Effector memory CD4-positive, alpha-beta T cell (primary cell): ENCODE results near the gene GOLPH3.
A peak's percentile ranks its signal among the peaks of the same experiment; 100 is the strongest.
"Not testable (repeated sequence)": the region's sequence is repeated elsewhere in the genome, so short reads cannot be mapped to it uniquely, and the experiment has no call there.

Source experiments
- DNase-seq, 3 donors: peaks; one replicate each; pipeline ENCODE4 v3.0.0-alpha.2; 2020
- H3K27ac ChIP-seq: 2 replicates; pipeline ENCODE4 v1.7.0; 2013; ENCODE audit warnings: mild to moderate bottlenecking, low read length, moderate library complexity; ENCODE audit not compliant: insufficient read depth, poor library complexity, severe bottlenecking
- H3K27me3 ChIP-seq: replicated peaks from 2 replicates; pipeline ENCODE4 v1.7.0; 2013; ENCODE audit warnings: mild to moderate bottlenecking, low read length; ENCODE audit not compliant: insufficient read depth, control insufficient read depth, poor library complexity, severe bottlenecking
- H3K36me3 ChIP-seq: 2 replicates; pipeline ENCODE4 v1.7.0; 2013; ENCODE audit warnings: mild to moderate bottlenecking, low read length, moderate library complexity; ENCODE audit not compliant: control insufficient read depth, insufficient read depth
- H3K4me1 ChIP-seq: 2 replicates; pipeline ENCODE4 v1.7.0; 2013; ENCODE audit warnings: low read length, mild to moderate bottlenecking; ENCODE audit not compliant: control insufficient read depth, insufficient read depth, poor library complexity, severe bottlenecking
- H3K4me3 ChIP-seq: 2 replicates; pipeline ENCODE4 v1.7.0; 2013; ENCODE audit warnings: low read length, low read depth, mild to moderate bottlenecking; ENCODE audit not compliant: insufficient read depth, poor library complexity, severe bottlenecking
- H3K9me3 ChIP-seq: 2 replicates; pipeline ENCODE4 v1.7.0; 2013; ENCODE audit warnings: mild to moderate bottlenecking, low read length, moderate library complexity; ENCODE audit not compliant: control insufficient read depth

Gene GOLPH3

DNA sequence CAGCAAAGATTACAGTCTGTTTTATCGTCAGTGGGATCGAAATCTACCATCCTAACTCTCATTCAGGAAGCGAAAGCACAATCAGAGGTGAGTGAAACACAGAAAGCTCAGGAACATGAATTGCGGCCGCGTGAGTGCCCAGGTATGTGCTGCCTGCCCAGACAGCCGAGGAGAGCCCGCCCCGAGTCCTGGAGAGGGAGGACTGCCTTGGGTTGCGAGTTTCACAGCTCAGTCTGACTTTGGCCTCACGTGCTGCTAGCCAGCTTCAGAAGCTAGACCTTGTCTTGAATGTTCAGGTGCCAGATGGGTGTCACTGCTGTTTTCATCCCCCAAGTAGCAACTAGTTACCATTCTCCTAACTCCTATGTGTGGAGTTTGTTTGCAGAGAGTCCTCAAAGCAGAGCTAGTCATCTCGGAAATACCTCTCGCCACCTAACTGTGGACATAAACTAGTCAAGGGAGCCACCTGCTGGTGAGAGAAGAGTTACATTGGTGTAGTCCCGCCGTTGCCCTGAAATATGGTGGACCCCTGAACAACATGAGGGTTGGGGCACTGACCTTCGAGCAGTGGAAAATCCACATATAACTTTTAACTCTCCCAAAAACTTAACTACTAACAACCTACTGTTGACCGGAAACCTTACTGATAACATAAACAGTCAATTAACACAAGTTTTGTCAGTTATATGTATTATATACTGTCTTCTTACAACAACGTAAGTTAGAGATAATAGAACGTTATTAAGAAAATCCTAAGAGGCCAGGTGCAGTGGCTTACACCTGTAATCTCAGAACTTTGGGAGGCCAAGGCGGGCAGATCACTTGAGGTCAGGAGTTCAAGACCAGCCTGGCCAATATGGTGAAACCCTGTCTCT, 80.9 kb downstream of the GOLPH3 start:
- Histone ChIP-seq H3K27ac (no peak overlapping the region), H3K9me3 (no peaks in the 10 kb centered on the region), H3K4me1 (no peaks in the 10 kb centered on the region), H3K4me3 (no peak overlapping the region), H3K36me3 (no peaks in the 10 kb centered on the region), H3K27me3 (no peaks in the 10 kb centered on the region)
- DNase-seq = peak in 2 of 3 donors; percentile 13 to 46

DNA sequence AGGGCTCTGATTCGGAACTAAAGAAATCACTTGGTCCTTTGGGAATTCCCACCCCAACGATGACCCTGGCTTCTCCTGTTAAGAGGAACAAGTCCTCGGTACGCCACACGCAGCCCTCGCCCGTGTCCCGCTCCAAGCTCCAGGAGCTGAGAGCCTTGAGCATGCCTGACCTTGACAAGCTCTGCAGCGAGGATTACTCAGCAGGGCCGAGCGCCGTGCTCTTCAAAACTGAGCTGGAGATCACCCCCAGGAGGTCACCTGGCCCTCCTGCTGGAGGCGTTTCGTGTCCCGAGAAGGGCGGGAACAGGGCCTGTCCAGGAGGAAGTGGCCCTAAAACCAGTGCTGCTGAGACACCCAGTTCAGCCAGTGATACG, 83.4 kb downstream of the GOLPH3 start:
- no peaks in the 10 kb centered on the region for H3K36me3 ChIP-seq
- DNase-seq = no peak
- H3K27me3 ChIP-seq = no peaks in the 10 kb centered on the region

DNA sequence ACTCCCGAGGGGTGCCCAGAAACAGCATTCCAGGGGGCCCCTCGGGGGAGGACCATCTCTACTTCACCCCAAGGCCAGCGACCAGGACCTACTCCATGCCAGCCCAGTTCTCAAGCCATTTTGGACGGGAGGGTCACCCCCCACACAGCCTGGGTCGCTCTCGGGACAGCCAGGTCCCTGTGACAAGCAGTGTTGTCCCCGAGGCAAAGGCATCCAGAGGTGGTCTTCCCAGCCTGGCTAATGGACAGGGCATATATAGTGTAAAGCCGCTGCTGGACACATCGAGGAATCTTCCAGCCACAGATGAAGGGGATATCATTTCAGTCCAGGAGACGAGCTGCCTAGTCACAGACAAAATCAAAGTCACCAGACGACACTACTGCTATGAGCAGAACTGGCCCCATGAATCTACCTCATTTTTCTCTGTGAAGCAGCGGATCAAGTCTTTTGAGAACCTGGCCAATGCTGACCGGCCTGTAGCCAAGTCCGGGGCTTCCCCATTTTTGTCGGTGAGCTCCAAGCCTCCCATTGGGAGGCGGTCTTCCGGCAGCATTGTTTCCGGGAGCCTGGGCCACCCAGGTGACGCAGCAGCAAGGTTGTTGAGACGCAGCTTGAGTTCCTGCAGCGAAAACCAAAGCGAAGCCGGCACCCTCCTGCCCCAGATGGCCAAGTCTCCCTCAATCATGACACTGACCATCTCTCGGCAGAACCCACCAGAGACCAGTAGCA, 83.9 kb downstream of the GOLPH3 start:
- no peak for DNase-seq
- no peak overlapping the region for H3K4me3 ChIP-seq
- H3K9me3 ChIP-seq = no peaks in the 10 kb centered on the region
- H3K27ac ChIP-seq = no peak overlapping the region
- H3K27me3 ChIP-seq = no peaks in the 10 kb centered on the region
- no peaks in the 10 kb centered on the region for H3K36me3 ChIP-seq
- H3K4me1 ChIP-seq = no peaks in the 10 kb centered on the region

More for the DNA sequence above, 83.4 kb downstream of the GOLPH3 start:
- H3K4me3 ChIP-seq = no peak overlapping the region
- no peaks in the 10 kb centered on the region for H3K4me1 ChIP-seq
- no peaks in the 10 kb centered on the region for H3K9me3 ChIP-seq
- H3K27ac ChIP-seq = no peak overlapping the region

DNA sequence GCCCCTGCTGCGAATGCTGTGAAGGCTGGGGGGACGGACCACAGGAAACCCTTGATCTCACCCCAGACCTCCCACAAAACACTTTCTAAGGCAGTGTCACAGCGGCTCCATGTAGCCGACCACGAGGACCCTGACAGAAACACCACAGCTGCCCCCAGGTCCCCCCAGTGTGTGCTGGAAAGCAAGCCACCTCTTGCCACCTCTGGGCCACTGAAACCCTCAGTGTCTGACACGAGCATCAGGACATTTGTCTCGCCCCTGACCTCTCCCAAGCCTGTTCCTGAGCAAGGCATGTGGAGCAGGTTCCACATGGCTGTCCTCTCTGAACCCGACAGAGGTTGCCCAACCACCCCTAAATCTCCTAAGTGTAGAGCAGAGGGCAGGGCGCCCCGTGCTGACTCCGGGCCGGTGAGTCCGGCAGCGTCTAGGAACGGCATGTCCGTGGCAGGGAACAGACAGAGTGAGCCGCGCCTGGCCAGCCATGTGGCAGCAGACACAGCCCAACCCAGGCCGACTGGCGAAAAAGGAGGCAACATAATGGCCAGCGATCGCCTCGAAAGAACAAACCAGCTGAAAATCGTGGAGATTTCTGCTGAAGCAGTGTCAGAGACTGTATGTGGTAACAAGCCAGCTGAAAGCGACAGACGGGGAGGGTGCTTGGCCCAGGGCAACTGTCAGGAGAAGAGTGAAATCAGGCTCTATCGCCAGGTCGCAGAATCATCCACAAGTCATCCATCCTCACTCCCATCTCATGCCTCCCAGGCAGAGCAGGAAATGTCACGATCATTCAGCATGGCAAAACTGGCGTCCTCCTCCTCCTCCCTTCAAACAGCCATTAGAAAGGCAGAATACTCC, 84.7 kb downstream of the GOLPH3 start:
- Histone ChIP-seq H3K27ac (no peak overlapping the region), H3K4me1 (no peaks in the 10 kb centered on the region), H3K27me3 (no peaks in the 10 kb centered on the region), H3K4me3 (no peak overlapping the region), H3K36me3 (no peaks in the 10 kb centered on the region), H3K9me3 (no peaks in the 10 kb centered on the region)
- DNase-seq = no peak

DNA sequence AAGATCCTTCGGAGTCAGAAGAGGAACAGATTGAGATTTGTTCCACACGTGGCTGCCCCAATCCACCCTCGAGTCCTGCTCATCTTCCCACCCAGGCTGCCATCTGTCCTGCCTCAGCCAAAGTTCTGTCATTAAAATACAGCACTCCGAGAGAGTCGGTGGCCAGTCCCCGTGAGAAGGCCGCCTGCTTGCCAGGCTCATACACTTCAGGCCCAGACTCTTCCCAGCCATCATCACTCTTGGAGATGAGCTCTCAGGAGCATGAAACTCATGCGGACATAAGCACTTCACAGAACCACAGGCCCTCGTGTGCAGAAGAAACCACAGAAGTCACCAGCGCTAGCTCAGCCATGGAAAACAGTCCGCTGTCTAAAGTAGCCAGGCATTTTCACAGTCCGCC, 85.9 kb downstream of the GOLPH3 start:
- DNase-seq = no peak
- H3K36me3 ChIP-seq = no peaks in the 10 kb centered on the region
- no peaks in the 10 kb centered on the region for H3K9me3 ChIP-seq
- H3K27me3 ChIP-seq = no peaks in the 10 kb centered on the region
- H3K4me1 ChIP-seq = no peaks in the 10 kb centered on the region
- H3K27ac ChIP-seq = no peak overlapping the region
- no peak overlapping the region for H3K4me3 ChIP-seq

DNA sequence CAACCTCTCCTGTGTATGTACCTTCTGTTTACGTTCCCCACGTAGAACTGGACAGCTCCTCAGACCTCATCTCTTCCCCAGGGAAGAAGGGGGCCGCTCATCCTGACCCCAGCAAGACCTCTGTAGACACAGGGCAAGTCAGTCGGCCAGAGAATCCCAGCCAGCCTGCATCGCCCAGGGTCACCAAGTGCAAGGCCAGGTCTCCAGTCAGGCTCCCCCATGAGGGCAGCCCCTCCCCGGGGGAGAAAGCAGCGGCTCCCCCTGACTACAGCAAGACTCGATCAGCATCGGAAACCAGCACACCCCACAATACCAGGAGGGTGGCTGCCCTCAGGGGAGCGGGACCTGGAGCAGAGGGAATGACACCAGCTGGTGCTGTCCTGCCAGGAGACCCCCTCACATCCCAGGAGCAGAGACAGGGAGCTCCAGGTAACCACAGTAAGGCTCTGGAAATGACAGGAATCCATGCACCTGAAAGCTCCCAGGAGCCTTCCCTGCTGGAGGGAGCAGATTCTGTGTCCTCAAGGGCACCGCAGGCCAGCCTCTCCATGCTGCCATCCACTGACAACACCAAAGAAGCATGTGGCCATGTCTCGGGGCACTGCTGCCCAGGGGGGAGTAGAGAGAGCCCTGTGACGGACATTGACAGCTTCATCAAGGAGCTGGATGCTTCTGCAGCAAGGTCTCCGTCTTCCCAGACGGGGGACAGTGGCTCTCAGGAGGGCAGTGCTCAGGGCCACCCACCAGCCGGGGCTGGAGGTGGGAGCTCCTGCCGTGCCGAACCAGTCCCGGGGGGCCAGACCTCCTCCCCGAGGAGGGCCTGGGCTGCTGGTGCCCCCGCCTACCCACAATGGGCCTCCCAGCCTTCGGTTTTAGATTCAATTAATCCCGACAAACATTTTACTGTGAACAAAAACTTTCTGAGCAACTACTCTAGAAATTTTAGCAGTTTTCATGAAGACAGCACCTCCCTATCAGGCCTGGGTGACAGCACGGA, 86.7 kb downstream of the GOLPH3 start:
- no peak for DNase-seq
- no peak overlapping the region for H3K4me3 ChIP-seq
- no peaks in the 10 kb centered on the region for H3K4me1 ChIP-seq
- H3K36me3 ChIP-seq = no peaks in the 10 kb centered on the region
- H3K9me3 ChIP-seq = no peaks in the 10 kb centered on the region
- H3K27ac ChIP-seq = no peak overlapping the region
- no peaks in the 10 kb centered on the region for H3K27me3 ChIP-seq

DNA sequence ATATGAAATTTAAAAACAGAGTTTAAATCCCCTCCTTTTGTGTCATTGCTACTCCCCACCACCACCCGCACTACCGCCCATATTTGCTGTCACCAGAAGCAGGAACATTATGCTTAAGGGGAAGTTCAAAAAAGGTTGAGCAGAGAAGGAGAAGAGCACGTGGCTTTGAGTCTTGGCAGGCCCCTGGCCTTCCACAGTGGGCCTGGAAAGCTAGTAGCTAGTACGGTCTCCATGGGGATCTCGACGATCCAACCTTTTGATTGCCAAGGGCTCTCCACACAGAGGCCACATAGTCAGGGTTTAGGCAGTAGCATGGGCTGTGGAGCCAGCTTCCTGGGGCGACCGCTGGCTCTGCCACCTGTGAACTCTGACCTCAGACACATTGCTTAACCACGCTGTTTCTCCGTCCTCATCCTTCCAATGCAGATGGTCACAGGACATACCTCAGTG, 90.1 kb downstream of the GOLPH3 start:
- Histone ChIP-seq H3K27me3 (no peaks in the 10 kb centered on the region), H3K9me3 (no peaks in the 10 kb centered on the region), H3K36me3 (no peaks in the 10 kb centered on the region), H3K4me3 (no peak overlapping the region), H3K4me1 (no peaks in the 10 kb centered on the region), H3K27ac (no peak overlapping the region)
- no peak for DNase-seq

DNA sequence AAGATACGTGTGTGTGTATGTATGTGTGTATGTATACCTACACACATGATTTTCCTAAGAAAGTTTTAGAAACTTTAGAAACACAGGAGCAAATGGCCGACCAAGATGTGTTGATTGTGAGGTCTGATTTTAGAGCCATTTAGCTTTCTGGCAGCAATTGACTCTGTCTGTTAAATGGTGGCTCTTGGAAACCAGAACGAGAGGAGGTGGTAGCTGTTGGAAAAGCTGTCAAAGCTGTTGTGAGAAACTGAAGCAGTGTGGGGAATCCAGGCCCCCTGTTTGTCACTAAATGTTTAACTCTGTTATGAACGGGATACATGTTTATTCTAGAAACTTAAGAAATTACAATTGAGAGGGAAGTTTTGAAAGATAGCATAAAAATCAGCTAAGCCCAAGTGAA, 91.4 kb downstream of the GOLPH3 start:
- no peak overlapping the region for H3K4me3 ChIP-seq

DNA sequence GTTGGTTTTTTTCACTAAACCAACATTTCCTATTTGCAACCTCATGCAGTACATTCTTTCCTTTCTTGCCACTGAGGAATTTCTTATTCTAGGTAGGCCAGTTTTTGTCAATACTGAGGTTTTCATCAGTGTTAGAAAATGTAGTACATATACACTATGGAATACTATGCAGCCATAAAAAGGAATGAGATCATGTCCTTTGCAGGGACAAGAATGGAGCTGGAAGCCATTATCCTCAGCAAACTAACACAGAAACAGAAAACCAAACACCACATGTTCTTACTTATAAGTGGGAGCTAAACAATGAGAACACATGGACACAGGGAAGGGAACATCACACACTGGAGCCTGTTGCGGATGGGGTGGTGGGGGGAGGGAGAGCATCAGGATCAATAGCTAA, 93.6 kb downstream of the GOLPH3 start:
- not testable (repeated sequence) for H3K27ac ChIP-seq

More for the DNA sequence above, 91.4 kb downstream of the GOLPH3 start:
- Histone ChIP-seq H3K27me3 (no peaks in the 10 kb centered on the region), H3K4me1 (no peaks in the 10 kb centered on the region), H3K36me3 (no peaks in the 10 kb centered on the region), H3K9me3 (no peaks in the 10 kb centered on the region), H3K27ac (no peak overlapping the region)
- no peak for DNase-seq

More for the DNA sequence above, 93.6 kb downstream of the GOLPH3 start:
- DNase-seq, H3K27me3 ChIP-seq, H3K4me3 ChIP-seq, H3K36me3 ChIP-seq, H3K9me3 ChIP-seq, H3K4me1 ChIP-seq: not testable (repeated sequence)
